ENCODE data around the gene MRPL33. TPM values are rescaled to one million over a fixed set of nuclear protein-coding genes. Genes with fewer than 3 reads are reported as not detected.

Gene MRPL33
- 308 and 406 TPM in 2 replicates for polyA plus RNA-seq
- polyA minus RNA-seq, result 64.5 and 82.5 TPM in 2 replicates

- Histone ChIP-seq H3K9me3 (ENCODE audit: low read length) (no peaks in the 10 kb centered on the region), H3K4me3 (ENCODE audit: low read length) (peak within 1 kb of the TSS; percentile 78), H3K9ac (ENCODE audit: low read length) (peak within 1 kb of the TSS; percentile 83), H3K79me2 (replicated peaks; ENCODE audit: insufficient read depth, low read length) (peaks cover 33% of the 10 kb centered on the region), H2AFZ (ENCODE audit: low read depth, low read length) (peak within 1 kb of the TSS; percentile 96), H4K20me1 (ENCODE audit: insufficient read depth) (no peaks in the 10 kb centered on the region), H3F3A (ENCODE audit: insufficient read depth, low read length, poor library complexity, severe bottlenecking) (no peaks in the 10 kb centered on the region), H3K9me2 (ENCODE audit: insufficient read depth, low read length) (no peaks in the 10 kb centered on the region), H3K4me2 (ENCODE audit: low read length) (peak within 1 kb of the TSS; percentile 94), H3K27ac (ENCODE audit: low read length) (peak within 1 kb of the TSS; percentile 86), H3K27me3 (ENCODE audit: insufficient read depth, low read depth, low read length) (no peaks in the 10 kb centered on the region), H3K36me3 (ENCODE audit: insufficient read depth, low read length) (peaks cover 5% of the 10 kb centered on the region)
- TF ChIP-seq REST (IDR thresholded peaks at IDR 0.05; ENCODE audit: borderline replicate concordance) (peak; percentile 57), SMC3 (conservative IDR thresholded peaks at IDR 0.05; ENCODE audit: poor library complexity) (peak; percentile 40), CTCF (IDR thresholded peaks at IDR 0.05; ENCODE audit: poor library complexity, severe bottlenecking) (no peak), POLR2AphosphoS5 (IDR thresholded peaks at IDR 0.05) (peak; percentile 83), RAD21 (conservative IDR thresholded peaks at IDR 0.05) (peak; percentile 53), TAF1 (IDR thresholded peaks at IDR 0.05; ENCODE audit: low read depth) (peak; percentile 56), EP300 (conservative IDR thresholded peaks at IDR 0.05; ENCODE audit: poor library complexity, severe bottlenecking) (peak; percentile 41), MXI1 (conservative IDR thresholded peaks at IDR 0.05; ENCODE audit: poor library complexity, severe bottlenecking) (peak; percentile 81), EZH2 (IDR thresholded peaks at IDR 0.05; ENCODE audit: borderline replicate concordance, insufficient read depth, low read length, poor library complexity, severe bottlenecking) (no peak)
Observed at GRCh38 chr2:27771548-27772335, at the start of gene MRPL33. Gene MRPL33, plus strand, starts transcription at chr2:27771719. Its CDS starts 59 bp downstream, at chr2:27771778.

GRCh38 chr2:27721884-27722485, 49.5 kb upstream of the MRPL33 start:
- Histone ChIP-seq H3K9ac (ENCODE audit: low read length) (no peak overlapping the region), H3K9me3 (ENCODE audit: low read length) (no peaks in the 10 kb centered on the region), H4K20me1 (ENCODE audit: insufficient read depth) (no peaks in the 10 kb centered on the region), H3K9me2 (ENCODE audit: insufficient read depth, low read length) (no peaks in the 10 kb centered on the region), H3K4me2 (ENCODE audit: low read length) (no peak overlapping the region), H3K79me2 (replicated peaks; ENCODE audit: insufficient read depth, low read length) (no peaks in the 10 kb centered on the region), H2AFZ (ENCODE audit: low read depth, low read length) (no peak overlapping the region), H3K27me3 (ENCODE audit: insufficient read depth, low read depth, low read length) (no peaks in the 10 kb centered on the region), H3K4me3 (ENCODE audit: low read length) (no peak overlapping the region), H3F3A (ENCODE audit: insufficient read depth, low read length, poor library complexity, severe bottlenecking) (no peaks in the 10 kb centered on the region), H3K36me3 (ENCODE audit: insufficient read depth, low read length) (no peaks in the 10 kb centered on the region), H3K27ac (ENCODE audit: low read length) (no peak overlapping the region)
- TF ChIP-seq EZH2 (IDR thresholded peaks at IDR 0.05; ENCODE audit: borderline replicate concordance, insufficient read depth, low read length, poor library complexity, severe bottlenecking), result no peak
- TF ChIP-seq EP300 (conservative IDR thresholded peaks at IDR 0.05; ENCODE audit: poor library complexity, severe bottlenecking), result no peak
- no peak for TF ChIP-seq MXI1 (conservative IDR thresholded peaks at IDR 0.05; ENCODE audit: poor library complexity, severe bottlenecking)
- no peak for TF ChIP-seq TAF1 (IDR thresholded peaks at IDR 0.05; ENCODE audit: low read depth)
- TF ChIP-seq SMC3 (conservative IDR thresholded peaks at IDR 0.05; ENCODE audit: poor library complexity), result no peak
- no peak for TF ChIP-seq RAD21 (conservative IDR thresholded peaks at IDR 0.05)
- TF ChIP-seq CTCF (IDR thresholded peaks at IDR 0.05; ENCODE audit: poor library complexity, severe bottlenecking), result no peak
- TF ChIP-seq POLR2AphosphoS5 (IDR thresholded peaks at IDR 0.05), result no peak
- no peak for TF ChIP-seq REST (IDR thresholded peaks at IDR 0.05; ENCODE audit: borderline replicate concordance)

Data from neural cell (in vitro differentiated cells).